Psoas muscle (tissue), 8 donors: ENCODE results near the gene ARHGEF37. TPM values are rescaled to one million over a fixed set of nuclear protein-coding genes. Genes with fewer than 3 reads are reported as not detected.

ENCODE experiments used
- ATAC-seq, 4 donors: fragments of 200-7000 bp; cut with Tn5 transposase; one replicate each; pipeline ENCODE4 v1.9.1; 2020; ENCODE audit warnings: moderate library complexity in 3 of 4, mild to moderate bottlenecking in 2 of 4
- DNase-seq, 2 donors: peaks; one replicate each; pipeline ENCODE4 v3.0.0-alpha.2; 2020
- H3K27ac ChIP-seq: fragments of 200-600 bp; one replicate; pipeline ENCODE4 v1.8.0; 2022
- H3K27me3 ChIP-seq, 3 donors: fragments of 200-600 bp in 1 of 3; one replicate each; pipeline versions ENCODE4 v1.6.1 to v1.8.0; 2013 to 2022; ENCODE audit warnings: low read length in 2 of 3, mild to moderate bottlenecking in 2 of 3, moderate library complexity in 1 of 3; ENCODE audit not compliant: insufficient read depth in 3 of 3
- H3K36me3 ChIP-seq, 2 donors: fragments of 200-600 bp in 1 of 2; one replicate each; pipeline versions ENCODE4 v1.6.1 to v1.8.0; 2013 to 2022; ENCODE audit warnings: low read depth in 1 of 2, mild to moderate bottlenecking in 1 of 2, moderate library complexity in 1 of 2; ENCODE audit not compliant: insufficient read depth in 1 of 2
- H3K4me1 ChIP-seq: fragments of 200-600 bp; one replicate; pipeline ENCODE4 v1.8.0; 2022
- H3K4me3 ChIP-seq: fragments of 200-600 bp; one replicate; pipeline ENCODE4 v1.8.0; 2022; ENCODE audit warnings: mild to moderate bottlenecking
- H3K9me3 ChIP-seq: fragments of 200-600 bp; one replicate; pipeline ENCODE4 v1.8.0; 2022
- WGBS, 3 donors: extraction: QIAGEN DNeasy Blood & Tissue Kit; methylation state at CpG; one replicate each; pipeline versions ENCODE4 v1.1.6 to v1.1.7; 2013; 5-methylcytosine and 5-hydroxymethylcytosine counted together
- intact Hi-C, 2 donors: fragments of 100-400 bp; cut with DNase I; formaldehyde crosslinking; loops; one replicate each; pipeline versions ENCODE4 v1.11.0 to v1.14.2; 2022
- polyA plus RNA-seq, 3 donors: library from polyadenylated mRNA; stranded (reverse); fragments of 200-250 nt; gene quantifications; one replicate each; pipeline ENCODE4 v1.2.3, GENCODE V29; 2013
- total RNA-seq, 4 donors: library from RNA; stranded (reverse); fragmentation: NEBNext Ultra II Directional in 2 of 4; extraction: Animal tissue kit (Norgen Biotek cat#: 25700) in 2 of 4; gene quantifications; one replicate each; pipeline versions ENCODE4 v1.2.1 to v1.2.4, GENCODE V29; 2021 to 2023
- TF ChIP-seq, protein P1 (sequence below): fragments of 200-600 bp; IDR thresholded peaks from one replicate; pipeline ENCODE4 v1.8.0; 2022; ENCODE audit warnings: antibody characterized with exemption
- donor health status: healthy with polysubstance abuse.
- donor health status: DM: no; HTN: no; CAD: no; lungs with moderate emphysema.
- donor health status: Bipolar disorder and iron deficiency.
- donor health status: healthy.
- donor health status: DM: yes; HTN: yes; CAD: no.
- donor health status: DM: no; HTN: no; CAD: no.
- donor health status: DM: no; HTN: no; CAD: no.
- donor health status: DM: yes; HTN: yes; CAD: no.

ARHGEF37 gene
- total and polyA plus RNA-seq, 7 donors = 2.3 to 29.3 (median 13.4) TPM

DNA sequence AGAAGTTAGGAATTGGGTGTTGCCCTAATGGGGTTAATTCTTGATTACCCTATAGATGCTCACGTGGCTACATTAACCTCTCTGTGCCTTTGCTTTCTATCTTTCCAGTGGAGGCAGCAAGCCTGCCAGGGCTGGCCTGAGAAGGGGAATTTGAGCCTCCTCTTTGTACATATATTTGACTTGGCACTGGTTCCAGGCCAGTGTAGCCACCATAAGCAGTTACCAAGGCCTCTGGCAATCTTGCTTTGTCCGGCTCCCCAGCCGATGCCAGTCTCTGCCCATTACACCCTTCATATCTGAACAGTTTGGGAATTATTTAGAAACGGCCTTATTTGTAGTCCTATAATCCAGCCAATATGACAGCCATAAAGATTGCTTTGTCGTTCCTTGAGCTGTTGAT is 90.2 kb downstream of the ARHGEF37 start:
- no peak for DNase-seq
- H3K4me3 ChIP-seq = no peak overlapping the region
- H3K36me3 ChIP-seq = no peaks in the 10 kb centered on the region
- intact Hi-C loops = no loop called here
- TF ChIP-seq, protein P1, sequence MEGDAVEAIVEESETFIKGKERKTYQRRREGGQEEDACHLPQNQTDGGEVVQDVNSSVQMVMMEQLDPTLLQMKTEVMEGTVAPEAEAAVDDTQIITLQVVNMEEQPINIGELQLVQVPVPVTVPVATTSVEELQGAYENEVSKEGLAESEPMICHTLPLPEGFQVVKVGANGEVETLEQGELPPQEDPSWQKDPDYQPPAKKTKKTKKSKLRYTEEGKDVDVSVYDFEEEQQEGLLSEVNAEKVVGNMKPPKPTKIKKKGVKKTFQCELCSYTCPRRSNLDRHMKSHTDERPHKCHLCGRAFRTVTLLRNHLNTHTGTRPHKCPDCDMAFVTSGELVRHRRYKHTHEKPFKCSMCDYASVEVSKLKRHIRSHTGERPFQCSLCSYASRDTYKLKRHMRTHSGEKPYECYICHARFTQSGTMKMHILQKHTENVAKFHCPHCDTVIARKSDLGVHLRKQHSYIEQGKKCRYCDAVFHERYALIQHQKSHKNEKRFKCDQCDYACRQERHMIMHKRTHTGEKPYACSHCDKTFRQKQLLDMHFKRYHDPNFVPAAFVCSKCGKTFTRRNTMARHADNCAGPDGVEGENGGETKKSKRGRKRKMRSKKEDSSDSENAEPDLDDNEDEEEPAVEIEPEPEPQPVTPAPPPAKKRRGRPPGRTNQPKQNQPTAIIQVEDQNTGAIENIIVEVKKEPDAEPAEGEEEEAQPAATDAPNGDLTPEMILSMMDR = no peak
- peak in 1 of 4 donors; percentile 42 for ATAC-seq
- H3K9me3 ChIP-seq = no peaks in the 10 kb centered on the region
- no peak overlapping the region for H3K27ac ChIP-seq
- 49 to 82% (median 66%) methylated on average over 5 of the region's 5 CpGs for WGBS, 3 donors
- peaks cover 12% of the 10 kb centered on the region for H3K4me1 ChIP-seq
- no peaks in the 10 kb centered on the region for H3K27me3 ChIP-seq

DNA sequence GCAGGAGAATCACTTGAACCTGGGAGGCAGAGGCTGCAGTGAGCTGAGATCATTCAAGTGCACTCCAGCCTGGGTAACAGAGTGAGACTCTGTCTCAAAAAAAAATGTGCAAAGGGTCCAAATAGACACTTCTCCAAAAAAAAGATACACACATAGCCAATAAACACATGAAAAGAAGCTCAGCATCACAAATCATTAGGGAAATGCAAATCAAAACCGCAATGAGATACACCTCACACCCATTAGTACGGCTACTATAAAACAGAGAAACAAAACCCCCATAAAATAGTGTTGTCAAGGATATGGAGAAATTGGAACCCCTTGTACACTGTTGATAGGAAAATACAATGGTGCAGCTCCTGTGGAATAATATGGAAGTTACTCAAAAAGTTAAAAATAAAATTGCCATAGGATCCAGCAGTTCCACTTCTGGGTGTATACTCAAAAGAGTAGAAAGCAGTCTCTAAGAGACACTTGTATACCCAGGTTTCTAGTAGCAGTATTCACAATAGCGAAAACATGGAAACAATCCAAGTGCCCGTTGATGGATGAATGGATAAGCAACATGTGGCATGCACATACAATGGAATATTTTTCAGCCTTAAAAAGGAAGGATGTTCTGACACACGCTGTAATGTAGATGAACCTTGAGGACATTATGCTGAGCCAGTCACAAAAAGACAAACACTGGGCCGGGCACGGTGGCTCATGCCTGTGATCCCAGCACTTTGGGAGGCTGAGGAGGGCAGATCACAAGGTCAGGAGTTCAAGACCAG is 91.6 kb downstream of the ARHGEF37 start:
- Histone ChIP-seq H3K4me1 (peaks cover 4% of the 10 kb centered on the region), H3K36me3 (no peaks in the 10 kb centered on the region), H3K27me3 (no peaks in the 10 kb centered on the region), H3K27ac (no peak overlapping the region), H3K9me3 (no peaks in the 10 kb centered on the region), H3K4me3 (no peak overlapping the region)
- DNase-seq (no peak), ATAC-seq (no peak)
- intact Hi-C loops = no loop called here
- TF ChIP-seq, protein P1 = no peak
- WGBS, 3 donors = 75 to 79% (median 77%) methylated on average over 7 of the region's 7 CpGs

DNA sequence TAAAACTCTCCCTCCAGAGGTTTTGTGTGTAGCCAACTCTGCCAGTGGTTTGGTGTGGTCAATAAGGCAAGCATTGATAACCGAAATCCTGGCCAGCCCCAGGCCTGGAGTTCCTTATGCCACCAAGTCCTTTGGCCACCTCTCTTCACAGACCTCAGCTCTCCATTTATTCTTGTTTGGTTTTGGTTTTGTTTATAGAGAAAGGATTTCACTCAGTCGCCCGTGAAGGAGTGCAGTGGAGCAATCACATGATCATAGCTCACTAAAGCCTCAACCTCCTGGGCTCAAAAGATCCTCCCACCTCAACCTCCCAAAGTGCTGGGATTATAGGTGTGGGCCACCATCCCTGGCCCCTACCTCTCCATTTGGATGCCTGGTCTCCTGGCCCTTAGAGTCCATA is 93.4 kb downstream of the ARHGEF37 start:
- no peaks in the 10 kb centered on the region for H3K27me3 ChIP-seq
- H3K9me3 ChIP-seq = no peaks in the 10 kb centered on the region
- H3K27ac ChIP-seq = no peak overlapping the region
- H3K4me3 ChIP-seq = no peak overlapping the region
- DNase-seq (no peak), ATAC-seq (no peak)
- TF ChIP-seq, protein P1 = no peak
- H3K36me3 ChIP-seq = no peaks in the 10 kb centered on the region
- 52 to 65% (median 58%) methylated on average over 3 of the region's 3 CpGs for WGBS, 3 donors
- peaks cover 4% of the 10 kb centered on the region for H3K4me1 ChIP-seq
- intact Hi-C loops = loop anchor here in 1 of 2 donors (5.0 kb wide), 1 partner anchor 53 kb away; no protein-coding TSS in a partner anchor

DNA sequence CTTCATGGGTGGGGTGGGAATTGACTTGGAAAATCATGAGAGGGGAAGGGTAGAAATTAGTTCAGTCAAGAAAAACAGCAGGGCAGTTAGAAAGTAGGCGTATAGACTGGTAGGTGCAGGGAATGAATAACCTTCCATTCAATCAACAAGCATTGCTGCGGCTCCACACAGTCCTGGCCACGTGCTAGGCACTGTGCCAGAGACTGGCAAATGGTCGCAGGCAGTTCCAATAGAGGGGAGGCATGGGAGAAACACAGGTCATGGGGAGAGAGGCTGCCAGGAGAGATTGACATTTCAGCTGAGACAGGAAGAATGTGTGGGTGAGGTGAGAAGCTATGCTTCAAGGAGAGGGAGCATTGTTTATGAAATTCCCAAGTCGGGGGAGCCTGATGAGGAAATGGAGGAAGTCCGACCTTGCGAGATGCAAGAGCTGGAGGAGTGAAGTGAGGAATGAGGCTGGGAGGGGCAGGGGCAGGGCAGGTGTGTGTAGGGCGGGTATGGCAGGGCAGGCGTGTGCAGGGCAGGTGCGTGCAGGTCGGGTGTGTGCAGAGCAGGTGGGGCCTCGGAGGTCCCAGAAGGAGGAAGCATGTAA is 94.4 kb downstream of the ARHGEF37 start:
- H3K36me3 ChIP-seq = no peaks in the 10 kb centered on the region
- intact Hi-C loops = loop anchor here in 1 of 2 donors (5.0 kb wide), 1 partner anchor 52 kb away; no protein-coding TSS in a partner anchor
- peaks cover 12% of the 10 kb centered on the region for H3K4me1 ChIP-seq
- DNase-seq (no peak), ATAC-seq (peak; percentile 28 to 59 (median 55))
- TF ChIP-seq, protein P1 = no peak
- H3K9me3 ChIP-seq = no peaks in the 10 kb centered on the region
- H3K27me3 ChIP-seq = no peaks in the 10 kb centered on the region
- 44 to 51% (median 50%) methylated on average over 12 of the region's 12 CpGs for WGBS, 3 donors
- H3K27ac ChIP-seq = no peak overlapping the region
- H3K4me3 ChIP-seq = no peak overlapping the region
